ENCODE data around the gene ADGRG2.

ADGRG2 gene

DNA sequence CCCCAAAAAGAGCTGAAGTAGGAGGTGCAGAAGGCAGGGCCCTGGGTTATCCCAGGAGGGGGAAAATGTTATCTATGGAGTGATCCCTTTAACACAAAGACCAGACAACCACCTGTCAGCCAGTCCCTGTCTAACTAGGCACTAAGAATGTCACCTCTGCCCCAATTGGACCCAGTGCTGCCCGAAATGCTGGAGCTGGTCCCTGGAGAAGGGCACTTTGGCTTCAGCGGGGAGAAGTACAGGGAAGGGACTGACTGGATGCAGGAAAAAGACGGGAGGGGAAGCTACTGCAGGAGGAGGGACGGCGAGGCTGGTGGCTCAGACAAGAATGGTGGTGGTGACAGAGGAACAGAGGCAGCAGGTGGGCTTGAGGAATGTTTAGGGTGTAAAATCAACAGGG is 155.6 kb downstream of the ADGRG2 start:
- no peak for DNase-seq (ENCODE audit: extremely low spot score)
- CTCF ChIA-PET: no interaction called here
- POLR2A ChIA-PET: no interaction called here
- TF ChIP-seq CTBP1 (IDR thresholded peaks at IDR 0.05; ENCODE audit: borderline replicate concordance) (no peak), ARNT (IDR thresholded peaks at IDR 0.05) (no peak), ZNF384 (IDR thresholded peaks at IDR 0.05) (no peak), SP1 (IDR thresholded peaks at IDR 0.05) (no peak), NFRKB (IDR thresholded peaks at IDR 0.05) (no peak), FOXA1 (IDR thresholded peaks at IDR 0.05) (no peak)
- TF ChIP-seq, protein P1, sequence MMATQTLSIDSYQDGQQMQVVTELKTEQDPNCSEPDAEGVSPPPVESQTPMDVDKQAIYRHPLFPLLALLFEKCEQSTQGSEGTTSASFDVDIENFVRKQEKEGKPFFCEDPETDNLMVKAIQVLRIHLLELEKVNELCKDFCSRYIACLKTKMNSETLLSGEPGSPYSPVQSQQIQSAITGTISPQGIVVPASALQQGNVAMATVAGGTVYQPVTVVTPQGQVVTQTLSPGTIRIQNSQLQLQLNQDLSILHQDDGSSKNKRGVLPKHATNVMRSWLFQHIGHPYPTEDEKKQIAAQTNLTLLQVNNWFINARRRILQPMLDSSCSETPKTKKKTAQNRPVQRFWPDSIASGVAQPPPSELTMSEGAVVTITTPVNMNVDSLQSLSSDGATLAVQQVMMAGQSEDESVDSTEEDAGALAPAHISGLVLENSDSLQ (IDR thresholded peaks at IDR 0.05): no peak

DNA sequence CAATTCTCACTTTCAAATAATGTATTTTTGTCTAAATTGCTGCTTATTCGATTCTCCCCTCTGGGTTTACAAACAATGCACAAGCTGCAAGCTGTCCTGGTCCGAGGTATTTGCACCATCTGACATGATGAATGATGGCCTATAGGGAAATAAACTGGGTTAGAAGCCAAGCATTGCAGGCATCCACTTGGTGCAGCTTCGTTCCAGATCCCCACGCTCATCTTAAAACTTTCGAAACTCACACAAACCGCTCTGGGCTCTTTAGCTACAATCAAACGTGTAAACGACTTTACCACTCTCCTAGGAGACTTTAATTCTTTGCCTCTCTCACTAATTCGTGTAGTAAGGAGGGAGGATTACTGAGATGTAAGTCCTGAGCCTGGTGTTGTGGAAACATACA is 157.4 kb downstream of the ADGRG2 start:
- TF ChIP-seq L3MBTL2 (conservative IDR thresholded peaks at IDR 0.05) (no peak), ARNT (IDR thresholded peaks at IDR 0.05) (no peak), TARDBP (IDR thresholded peaks at IDR 0.05) (no peak), ELF4 (IDR thresholded peaks at IDR 0.05) (no peak), SUZ12 (IDR thresholded peaks at IDR 0.05) (no peak), FOXM1 (IDR thresholded peaks at IDR 0.05; ENCODE audit: borderline replicate concordance) (no peak)
- TF ChIP-seq, protein P1 (IDR thresholded peaks at IDR 0.05): no peak
- ChIA-PET CTCF (no interaction called here), POLR2A (no interaction called here)
- DNase-seq (ENCODE audit: extremely low spot score): no peak

DNA sequence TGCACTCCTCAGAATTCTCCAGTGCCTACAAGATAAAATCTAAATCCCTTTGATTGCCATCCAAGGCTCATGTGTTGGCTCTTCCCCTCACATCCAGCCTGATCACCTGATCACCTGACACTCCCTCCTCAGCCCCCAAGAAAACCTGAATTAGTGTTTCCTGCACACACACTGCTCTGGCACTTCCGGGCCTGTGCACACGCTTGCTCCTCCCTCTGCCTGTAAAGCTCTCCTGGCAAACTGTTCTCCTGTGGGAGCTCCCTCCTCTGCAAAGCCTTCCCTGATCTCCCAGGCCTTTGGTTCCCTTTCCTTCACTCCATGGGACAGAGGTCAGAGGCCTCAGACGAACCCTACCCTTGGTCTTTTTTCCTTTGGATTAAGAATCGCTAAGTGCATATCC is 158.2 kb downstream of the ADGRG2 start:
- no peak for DNase-seq (ENCODE audit: extremely low spot score)
- ChIA-PET CTCF (no interaction called here), POLR2A (no interaction called here)
- TF ChIP-seq TARDBP (IDR thresholded peaks at IDR 0.05) (no peak), FOXA1 (IDR thresholded peaks at IDR 0.05) (no peak), BHLHE40 (IDR thresholded peaks at IDR 0.05; ENCODE audit: borderline replicate concordance) (no peak), FOXM1 (IDR thresholded peaks at IDR 0.05; ENCODE audit: borderline replicate concordance) (no peak), ELF4 (IDR thresholded peaks at IDR 0.05) (no peak), NFRKB (IDR thresholded peaks at IDR 0.05) (no peak), CTBP1 (IDR thresholded peaks at IDR 0.05; ENCODE audit: borderline replicate concordance) (no peak), SUZ12 (IDR thresholded peaks at IDR 0.05) (no peak), SP1 (IDR thresholded peaks at IDR 0.05) (no peak), ARNT (IDR thresholded peaks at IDR 0.05) (no peak), ZNF384 (IDR thresholded peaks at IDR 0.05) (no peak), FOXK2 (IDR thresholded peaks at IDR 0.05) (no peak), L3MBTL2 (conservative IDR thresholded peaks at IDR 0.05) (no peak), LEF1 (IDR thresholded peaks at IDR 0.05; ENCODE audit: borderline replicate concordance) (no peak), HDGF (IDR thresholded peaks at IDR 0.05; ENCODE audit: borderline replicate concordance) (no peak)
- TF ChIP-seq, protein P1 (IDR thresholded peaks at IDR 0.05): no peak

DNA sequence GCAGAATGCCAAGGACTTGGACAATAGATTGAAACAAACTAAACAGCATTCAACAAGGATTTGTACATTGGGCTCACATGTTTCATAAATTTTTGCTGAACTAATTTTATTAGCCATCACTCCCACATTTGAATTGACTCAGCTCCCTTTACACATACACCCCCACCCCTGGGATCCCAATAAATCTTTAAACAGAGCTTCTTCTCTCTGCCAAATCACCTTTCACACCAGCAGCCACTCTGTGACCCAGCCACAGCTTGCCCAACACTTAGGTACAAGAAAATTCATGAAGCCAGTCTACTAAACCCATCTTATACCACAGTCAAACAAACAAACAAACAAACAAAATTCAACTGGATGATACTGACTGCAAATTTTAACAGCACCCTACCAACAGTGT is 159.9 kb downstream of the ADGRG2 start:
- no peak for DNase-seq (ENCODE audit: extremely low spot score)
- ChIA-PET POLR2A (no interaction called here), CTCF (no interaction called here)
- no peak for TF ChIP-seq NFRKB (IDR thresholded peaks at IDR 0.05)
- no peak for TF ChIP-seq L3MBTL2 (conservative IDR thresholded peaks at IDR 0.05)
- no peak for TF ChIP-seq SP1 (IDR thresholded peaks at IDR 0.05)
- TF ChIP-seq BHLHE40 (IDR thresholded peaks at IDR 0.05; ENCODE audit: borderline replicate concordance): no peak
- TF ChIP-seq FOXK2 (IDR thresholded peaks at IDR 0.05): no peak
- TF ChIP-seq SUZ12 (IDR thresholded peaks at IDR 0.05): no peak
- TF ChIP-seq CTBP1 (IDR thresholded peaks at IDR 0.05; ENCODE audit: borderline replicate concordance): no peak
- TF ChIP-seq ZNF384 (IDR thresholded peaks at IDR 0.05): no peak
- TF ChIP-seq, protein P1 (IDR thresholded peaks at IDR 0.05): no peak
- no peak for TF ChIP-seq LEF1 (IDR thresholded peaks at IDR 0.05; ENCODE audit: borderline replicate concordance)
- no peak for TF ChIP-seq TARDBP (IDR thresholded peaks at IDR 0.05)

DNA sequence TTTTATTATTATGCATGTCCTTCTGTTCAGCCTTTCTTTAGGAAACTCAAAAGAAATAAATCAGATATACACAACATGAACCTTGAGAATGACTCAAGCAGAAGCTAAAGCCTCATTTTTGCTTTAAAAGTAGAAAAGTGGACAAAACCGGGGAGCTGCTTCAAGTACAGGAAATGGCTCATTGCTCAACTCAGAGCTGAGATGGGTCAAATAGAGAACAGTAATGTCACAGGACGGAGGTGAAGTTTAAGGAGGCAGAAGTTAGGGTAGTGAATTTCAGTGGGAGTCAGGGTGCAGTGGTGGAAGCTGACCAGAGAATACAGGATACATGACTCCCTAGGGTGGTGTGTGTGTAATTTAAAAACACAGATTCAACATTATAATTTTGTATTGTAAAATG is 160.6 kb downstream of the ADGRG2 start:
- DNase-seq (ENCODE audit: extremely low spot score): no peak
- ChIA-PET POLR2A (no interaction called here), CTCF (no interaction called here)
- TF ChIP-seq BHLHE40 (IDR thresholded peaks at IDR 0.05; ENCODE audit: borderline replicate concordance): no peak
- TF ChIP-seq LEF1 (IDR thresholded peaks at IDR 0.05; ENCODE audit: borderline replicate concordance): no peak
- no peak for TF ChIP-seq SP1 (IDR thresholded peaks at IDR 0.05)
- TF ChIP-seq TARDBP (IDR thresholded peaks at IDR 0.05): no peak
- TF ChIP-seq FOXA1 (IDR thresholded peaks at IDR 0.05): no peak
- no peak for TF ChIP-seq ARNT (IDR thresholded peaks at IDR 0.05)
- no peak for TF ChIP-seq SUZ12 (IDR thresholded peaks at IDR 0.05)
- no peak for TF ChIP-seq ELF4 (IDR thresholded peaks at IDR 0.05)
- TF ChIP-seq FOXM1 (IDR thresholded peaks at IDR 0.05; ENCODE audit: borderline replicate concordance): no peak
- TF ChIP-seq FOXK2 (IDR thresholded peaks at IDR 0.05): no peak
- TF ChIP-seq L3MBTL2 (conservative IDR thresholded peaks at IDR 0.05): no peak

DNA sequence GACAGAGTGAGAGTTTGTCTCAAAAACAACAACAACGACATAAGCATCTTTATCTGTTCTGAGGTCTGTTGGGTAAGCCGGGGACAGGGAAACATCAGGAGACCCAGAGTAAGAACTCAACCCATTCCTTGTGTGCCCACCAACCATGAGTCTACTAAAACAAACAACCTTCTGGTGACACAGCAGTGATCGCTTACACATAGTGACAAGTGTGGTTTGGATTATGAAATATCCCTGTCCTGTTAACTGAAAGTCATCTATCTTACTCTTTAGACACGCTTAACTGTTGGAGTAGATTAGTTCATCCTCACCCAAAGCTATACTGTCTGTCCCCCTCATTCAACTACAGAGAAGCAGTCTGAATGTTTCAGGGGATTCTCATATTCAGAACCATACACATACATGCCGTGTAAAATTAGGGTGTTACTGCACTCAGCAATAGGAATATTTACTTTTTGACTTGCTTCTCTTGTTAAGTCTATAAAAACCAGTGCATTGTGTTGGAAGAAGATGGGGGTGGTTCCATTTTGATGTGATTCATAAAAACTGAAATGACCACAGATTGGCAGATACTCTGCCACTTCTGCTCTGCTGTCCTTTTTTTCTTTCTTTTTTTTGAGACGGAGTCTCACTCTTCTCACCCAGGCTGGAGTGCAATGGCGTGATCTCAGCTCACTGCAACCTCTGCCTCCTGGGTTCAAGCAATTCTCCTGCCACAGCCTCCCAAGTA is 165.8 kb downstream of the ADGRG2 start:
- POLR2A ChIA-PET: no interaction called here
- no peak for TF ChIP-seq TARDBP (IDR thresholded peaks at IDR 0.05)
- no peak for TF ChIP-seq ELF4 (IDR thresholded peaks at IDR 0.05)
- TF ChIP-seq SP1 (IDR thresholded peaks at IDR 0.05): no peak
- TF ChIP-seq, protein P1 (IDR thresholded peaks at IDR 0.05): no peak
- TF ChIP-seq LEF1 (IDR thresholded peaks at IDR 0.05; ENCODE audit: borderline replicate concordance): no peak
- TF ChIP-seq L3MBTL2 (conservative IDR thresholded peaks at IDR 0.05): no peak
- TF ChIP-seq BHLHE40 (IDR thresholded peaks at IDR 0.05; ENCODE audit: borderline replicate concordance): no peak
- no peak for TF ChIP-seq CTBP1 (IDR thresholded peaks at IDR 0.05; ENCODE audit: borderline replicate concordance)
- no peak for TF ChIP-seq ARNT (IDR thresholded peaks at IDR 0.05)
- TF ChIP-seq NFRKB (IDR thresholded peaks at IDR 0.05): no peak
- TF ChIP-seq FOXK2 (IDR thresholded peaks at IDR 0.05): no peak
- no peak for TF ChIP-seq FOXM1 (IDR thresholded peaks at IDR 0.05; ENCODE audit: borderline replicate concordance)
- DNase-seq (ENCODE audit: extremely low spot score): no peak
- CTCF ChIA-PET: interaction anchor here (0.6 kb wide), 1 partner anchor 279 kb away, joined by 7 read pairs; no protein-coding TSS in a partner anchor
